GM12892 (cell line): ENCODE data around the gene MISP.

Experiments used
- POLR2A ChIP-seq: IDR thresholded peaks from 2 replicates; pipeline ENCODE4 v1.6.1; 2011; ENCODE audit warnings: low read depth, low read length, control low read depth
- TAF1 ChIP-seq: IDR thresholded peaks from 2 replicates; pipeline ENCODE4 v1.6.1; 2011; ENCODE audit warnings: low read depth, mild to moderate bottlenecking, control low read depth, low read length, borderline replicate concordance

DNA sequence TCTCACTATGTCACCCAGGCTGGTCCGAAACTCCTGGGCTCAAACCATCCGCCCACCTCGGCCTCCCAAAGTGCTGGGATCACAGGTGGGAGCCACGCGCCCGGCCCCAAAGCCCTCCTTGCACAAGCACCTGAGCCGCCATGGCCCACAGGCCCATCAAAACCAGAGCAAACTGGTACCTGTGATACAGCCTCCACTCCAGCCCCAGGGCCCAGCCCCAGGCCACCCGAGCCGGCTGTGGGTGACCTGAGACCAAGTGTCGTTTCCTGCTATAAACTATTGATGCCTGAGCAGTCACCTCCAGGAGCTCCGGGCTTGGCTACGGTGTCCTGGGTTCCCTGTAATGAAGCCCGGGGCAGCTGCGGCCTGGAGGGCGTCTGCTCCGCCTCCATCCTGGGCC, 36.6 kb downstream of the MISP start:
- no peak for TF ChIP-seq TAF1
- no peak for TF ChIP-seq POLR2A
